Neural crest cell (in vitro differentiated cells): ENCODE results near the gene DIPK1A. TPM values are rescaled to one million over a fixed set of nuclear protein-coding genes. Genes with fewer than 3 reads are reported as not detected.
"Not testable (repeated sequence)": the region's sequence is repeated elsewhere in the genome, so short reads cannot be mapped to it uniquely, and the experiment has no call there.

ENCODE experiments used
- DNase-seq: peaks from one replicate; pipeline ENCODE4 v3.0.0; 2021; ENCODE audit warnings: low read depth, mixed read lengths, low spot score
- H3K27ac Mint-ChIP-seq: one replicate; pipeline ENCODE4 v1.8.0; 2021; ENCODE audit warnings: mild to moderate bottlenecking, mixed read lengths; ENCODE audit not compliant: unreplicated experiment
- H3K27me3 Mint-ChIP-seq: 2 replicates; pipeline ENCODE4 v1.8.0; 2021; ENCODE audit warnings: low read depth, mild to moderate bottlenecking, mixed read lengths
- H3K36me3 Mint-ChIP-seq: 2 replicates; pipeline ENCODE4 v1.8.0; 2021; ENCODE audit warnings: low read depth, mild to moderate bottlenecking, mixed read lengths
- H3K4me1 Mint-ChIP-seq: 2 replicates; pipeline ENCODE4 v1.8.0; 2021; ENCODE audit warnings: mixed read lengths
- H3K4me3 Mint-ChIP-seq: one replicate; pipeline ENCODE4 v1.8.0; 2021; ENCODE audit warnings: mild to moderate bottlenecking, mixed read lengths
- H3K9me3 Mint-ChIP-seq: 2 replicates; pipeline ENCODE4 v1.8.0; 2021; ENCODE audit warnings: mixed read lengths
- total RNA-seq: library from RNA; stranded (reverse); gene quantifications from 2 replicates; pipeline ENCODE4 v1.2.1, GENCODE V29; 2021
- TF ChIP-seq, protein P1 (sequence below): fragments of 200-600 bp; sonication (generic); conservative IDR thresholded peaks from 2 replicates; pipeline ENCODE4 v1.5.0; 2021; ENCODE audit warnings: antibody characterized with exemption, mild to moderate bottlenecking

Gene DIPK1A
- total RNA-seq, 1 donor from 2014 or later: 2.3 TPM

DNA sequence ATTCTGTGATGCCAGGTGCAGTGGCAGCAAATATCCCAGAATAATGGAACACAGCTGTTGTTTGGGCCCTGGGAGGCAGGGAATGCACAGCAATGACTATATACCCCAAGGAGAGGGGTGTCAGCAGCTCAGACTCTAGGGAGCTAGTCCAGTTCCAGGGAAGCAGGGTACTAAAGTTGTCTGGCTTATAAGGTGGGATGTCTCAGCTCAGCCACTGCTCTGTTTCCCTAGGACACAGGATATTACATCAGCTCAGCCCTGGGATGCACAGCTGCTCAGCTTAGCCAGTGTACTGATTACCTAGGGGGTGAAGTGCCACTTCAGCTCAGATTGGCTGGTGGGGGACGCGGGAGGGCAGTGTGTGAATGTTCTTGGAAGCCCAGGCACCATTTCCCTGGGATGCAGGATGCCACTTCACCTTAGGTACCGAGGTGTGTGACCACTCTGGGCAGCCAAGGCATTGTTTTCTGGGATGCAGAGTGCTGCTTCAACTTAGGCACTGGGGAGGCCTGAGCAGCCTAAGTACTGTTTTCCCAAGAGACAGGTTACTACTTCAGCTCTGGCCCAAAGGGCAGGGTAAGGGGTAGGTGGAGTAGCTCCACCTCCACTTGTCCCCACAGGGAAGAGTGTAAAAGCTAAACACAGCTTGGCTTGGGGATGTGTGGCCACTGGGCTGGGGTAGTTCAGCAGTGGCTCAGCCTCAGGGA lies 59.4 kb downstream of the DIPK1A start:
- TF ChIP-seq, protein P1, sequence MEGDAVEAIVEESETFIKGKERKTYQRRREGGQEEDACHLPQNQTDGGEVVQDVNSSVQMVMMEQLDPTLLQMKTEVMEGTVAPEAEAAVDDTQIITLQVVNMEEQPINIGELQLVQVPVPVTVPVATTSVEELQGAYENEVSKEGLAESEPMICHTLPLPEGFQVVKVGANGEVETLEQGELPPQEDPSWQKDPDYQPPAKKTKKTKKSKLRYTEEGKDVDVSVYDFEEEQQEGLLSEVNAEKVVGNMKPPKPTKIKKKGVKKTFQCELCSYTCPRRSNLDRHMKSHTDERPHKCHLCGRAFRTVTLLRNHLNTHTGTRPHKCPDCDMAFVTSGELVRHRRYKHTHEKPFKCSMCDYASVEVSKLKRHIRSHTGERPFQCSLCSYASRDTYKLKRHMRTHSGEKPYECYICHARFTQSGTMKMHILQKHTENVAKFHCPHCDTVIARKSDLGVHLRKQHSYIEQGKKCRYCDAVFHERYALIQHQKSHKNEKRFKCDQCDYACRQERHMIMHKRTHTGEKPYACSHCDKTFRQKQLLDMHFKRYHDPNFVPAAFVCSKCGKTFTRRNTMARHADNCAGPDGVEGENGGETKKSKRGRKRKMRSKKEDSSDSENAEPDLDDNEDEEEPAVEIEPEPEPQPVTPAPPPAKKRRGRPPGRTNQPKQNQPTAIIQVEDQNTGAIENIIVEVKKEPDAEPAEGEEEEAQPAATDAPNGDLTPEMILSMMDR: no peak
- Mint-ChIP-seq H3K4me1 (no peaks in the 10 kb centered on the region), H3K4me3 (no peak overlapping the region), H3K27me3 (no peaks in the 10 kb centered on the region), H3K36me3 (peaks cover 4% of the 10 kb centered on the region), H3K27ac (no peak overlapping the region), H3K9me3 (peaks cover 11% of the 10 kb centered on the region)
- DNase-seq: no peak

DNA sequence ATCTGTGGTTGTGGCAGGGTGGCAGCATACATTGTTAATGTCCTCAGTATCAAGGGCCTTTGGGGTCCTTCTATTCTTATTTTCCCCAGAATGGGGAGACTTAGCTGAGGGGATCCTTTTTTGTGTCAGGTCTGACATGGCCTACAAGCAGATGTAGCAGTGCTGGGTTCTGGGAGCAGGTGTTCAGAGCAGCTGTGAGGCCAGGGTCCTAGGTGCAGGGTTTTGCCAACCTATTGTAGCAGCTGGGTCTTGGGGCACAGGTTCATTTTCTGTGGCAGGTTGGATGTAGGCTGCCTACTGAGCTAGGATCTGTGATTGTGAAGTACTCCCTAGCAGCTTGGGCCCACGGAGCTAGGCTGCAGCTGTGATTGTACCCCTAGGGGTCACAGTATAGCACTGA lies 60.1 kb downstream of the DIPK1A start:
- H3K36me3 Mint-ChIP-seq: peaks cover 4% of the 10 kb centered on the region
- H3K27ac Mint-ChIP-seq: no peak overlapping the region
- H3K4me1 Mint-ChIP-seq: no peaks in the 10 kb centered on the region
- H3K4me3 Mint-ChIP-seq: no peak overlapping the region
- TF ChIP-seq, protein P1: no peak
- H3K9me3 Mint-ChIP-seq: peaks cover 11% of the 10 kb centered on the region
- DNase-seq: no peak
- H3K27me3 Mint-ChIP-seq: no peaks in the 10 kb centered on the region

DNA sequence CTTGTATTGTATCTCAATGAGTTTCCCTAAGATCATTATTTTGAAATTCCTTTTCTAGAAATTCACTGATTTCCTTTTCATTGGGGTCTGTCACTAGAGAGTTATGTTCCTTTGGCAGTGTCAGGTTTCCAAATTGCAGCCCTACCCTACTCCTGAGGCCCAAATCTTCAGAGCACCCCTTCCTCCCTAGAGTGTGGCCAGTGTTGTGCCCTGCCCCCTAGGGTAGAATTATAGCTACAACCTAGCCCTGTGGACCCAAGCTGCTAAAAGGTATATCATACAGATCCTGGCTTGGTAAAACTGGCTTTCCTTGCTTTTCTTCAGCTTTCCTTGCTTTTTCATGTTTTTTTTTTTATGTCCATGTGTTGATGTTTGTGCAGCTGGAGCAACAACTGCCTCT lies 60.7 kb downstream of the DIPK1A start:
- Mint-ChIP-seq H3K27ac (no peak overlapping the region), H3K4me1 (no peaks in the 10 kb centered on the region), H3K9me3 (peaks cover 11% of the 10 kb centered on the region), H3K27me3 (no peaks in the 10 kb centered on the region), H3K36me3 (peaks cover 4% of the 10 kb centered on the region), H3K4me3 (no peak overlapping the region)
- no peak for DNase-seq
- TF ChIP-seq, protein P1: no peak

DNA sequence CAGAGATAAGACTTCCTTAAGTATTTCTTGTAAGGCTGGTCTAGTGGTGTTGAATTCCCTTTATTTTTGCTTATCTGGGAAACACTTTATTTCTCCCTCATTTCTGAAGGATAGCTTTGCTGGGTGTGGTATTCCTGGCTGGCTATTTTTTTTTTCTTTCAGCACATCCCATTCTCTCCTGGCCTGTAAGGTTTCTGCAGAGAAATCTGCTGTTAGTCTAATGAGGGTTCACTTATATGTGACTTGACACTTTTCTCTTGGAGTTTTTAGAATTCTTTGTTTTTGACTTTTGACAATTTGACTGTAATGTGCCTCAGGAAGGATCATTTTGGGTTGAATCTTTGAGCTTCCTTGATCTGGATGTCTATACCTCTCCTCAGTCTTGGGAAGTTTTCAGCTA lies 61.5 kb downstream of the DIPK1A start:
- H3K9me3 Mint-ChIP-seq: peaks cover 11% of the 10 kb centered on the region
- H3K36me3 Mint-ChIP-seq: peaks cover 4% of the 10 kb centered on the region
- TF ChIP-seq, protein P1: no peak
- no peaks in the 10 kb centered on the region for H3K27me3 Mint-ChIP-seq
- no peak overlapping the region for H3K27ac Mint-ChIP-seq
- H3K4me1 Mint-ChIP-seq: no peaks in the 10 kb centered on the region
- DNase-seq: no peak
- H3K4me3 Mint-ChIP-seq: no peak overlapping the region

DNA sequence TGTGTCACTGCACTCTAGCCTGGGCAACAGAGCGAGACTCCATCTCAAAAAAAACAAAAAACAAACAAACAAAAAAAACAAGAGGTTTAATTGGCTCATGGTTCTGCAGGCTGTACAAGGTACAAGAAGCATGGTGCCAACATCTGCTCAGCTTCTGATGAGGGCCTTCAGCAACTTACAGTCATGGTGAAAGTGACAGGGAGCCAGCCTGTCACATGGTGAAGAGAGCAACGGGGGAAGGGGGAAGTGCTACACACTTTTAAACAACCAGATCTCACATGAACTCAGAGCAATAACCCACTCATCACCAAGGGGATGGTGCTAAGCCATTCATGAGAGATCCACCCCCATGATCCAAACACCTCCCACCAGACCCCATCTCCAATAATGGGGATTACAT lies 63.2 kb downstream of the DIPK1A start:
- not testable (repeated sequence) for H3K4me1 Mint-ChIP-seq, H3K4me3 Mint-ChIP-seq, DNase-seq, H3K36me3 Mint-ChIP-seq, H3K27ac Mint-ChIP-seq, H3K27me3 Mint-ChIP-seq
- peaks cover 11% of the 10 kb centered on the region for H3K9me3 Mint-ChIP-seq

DNA sequence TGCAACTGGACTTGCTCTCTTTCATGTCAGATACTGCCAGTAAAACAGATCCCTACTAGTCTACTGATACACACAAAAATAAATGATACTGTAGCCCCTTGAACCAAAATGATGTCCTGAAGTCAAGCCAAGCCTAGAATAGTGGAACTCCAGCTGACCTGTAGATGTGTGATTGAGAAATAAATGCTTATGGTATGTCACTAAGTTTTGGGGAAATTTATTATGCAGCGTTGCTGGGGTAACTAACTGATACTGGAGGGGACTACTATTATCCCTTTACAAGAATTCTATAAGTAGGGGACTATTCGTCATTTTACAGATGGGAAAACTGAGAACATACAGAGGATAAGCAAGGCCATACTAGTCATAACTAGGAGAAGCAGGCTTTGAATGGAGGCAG lies 73.8 kb downstream of the DIPK1A start:
- Mint-ChIP-seq H3K27me3 (no peaks in the 10 kb centered on the region), H3K4me3 (no peak overlapping the region), H3K9me3 (peaks cover 11% of the 10 kb centered on the region), H3K27ac (no peak overlapping the region), H3K36me3 (peaks cover 4% of the 10 kb centered on the region), H3K4me1 (no peaks in the 10 kb centered on the region)
- no peak for DNase-seq
- TF ChIP-seq, protein P1: no peak
